Occipital lobe (tissue), 2 donors: ENCODE data around the gene F7. TPM values are rescaled to one million over a fixed set of nuclear protein-coding genes. Genes with fewer than 3 reads are reported as not detected.

Experiments
- DNase-seq: peaks from one replicate; lab custom pipeline; 2025; lab: John Stamatoyannopoulos, UW
- total RNA-seq: library from RNA; depleted of rRNA; stranded (reverse); fragments of >200 nt; gene quantifications from one replicate; pipeline ENCODE4 v1.2.3, GENCODE V29; 2014

F7 gene
- total RNA-seq, 1 donor from 2014 or later: 0.16 TPM

DNA sequence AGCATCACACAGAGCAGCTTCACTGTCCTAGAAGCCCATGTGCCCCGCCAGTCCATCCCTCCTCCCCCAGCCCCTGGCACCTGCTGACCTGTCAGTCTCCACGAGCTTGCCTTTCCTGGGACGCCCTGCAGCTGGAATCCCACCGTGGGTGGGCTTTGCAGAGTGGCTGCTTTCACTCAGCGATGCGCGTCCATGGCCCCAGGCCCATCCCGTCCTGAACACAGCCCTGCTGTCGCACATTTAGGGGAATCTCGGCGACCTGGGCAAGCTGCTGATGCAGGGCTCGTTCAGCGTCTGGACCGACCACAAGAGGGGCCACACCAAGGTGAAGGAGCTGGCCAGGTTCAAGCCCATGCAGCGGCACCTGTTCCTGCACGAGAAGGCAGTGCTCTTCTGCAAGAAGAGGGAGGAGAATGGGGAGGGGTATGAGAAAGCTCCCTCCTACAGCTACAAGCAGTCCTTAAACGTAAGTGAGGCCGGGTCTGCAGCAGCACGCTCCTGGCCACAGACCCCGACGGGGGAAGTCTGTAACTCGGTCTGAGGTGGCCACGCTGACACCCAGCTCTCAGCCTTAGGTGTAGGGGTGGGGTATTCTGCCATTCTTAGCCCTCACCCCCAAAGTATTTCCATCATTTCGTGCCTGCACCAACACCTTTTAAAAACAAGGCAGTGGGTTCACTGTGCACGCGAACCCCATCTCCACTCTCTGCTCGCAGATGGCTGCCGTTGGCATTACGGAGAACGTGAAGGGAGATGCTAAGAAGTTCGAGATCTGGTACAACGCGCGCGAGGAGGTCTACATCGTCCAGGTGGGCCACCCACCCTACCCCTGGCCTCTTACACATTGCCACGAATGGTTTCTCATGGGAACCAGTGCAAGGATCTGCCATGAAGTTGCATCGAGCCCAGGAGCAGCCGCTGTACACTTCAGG, 18.3 kb upstream of the F7 start:
- no peak for DNase-seq

DNA sequence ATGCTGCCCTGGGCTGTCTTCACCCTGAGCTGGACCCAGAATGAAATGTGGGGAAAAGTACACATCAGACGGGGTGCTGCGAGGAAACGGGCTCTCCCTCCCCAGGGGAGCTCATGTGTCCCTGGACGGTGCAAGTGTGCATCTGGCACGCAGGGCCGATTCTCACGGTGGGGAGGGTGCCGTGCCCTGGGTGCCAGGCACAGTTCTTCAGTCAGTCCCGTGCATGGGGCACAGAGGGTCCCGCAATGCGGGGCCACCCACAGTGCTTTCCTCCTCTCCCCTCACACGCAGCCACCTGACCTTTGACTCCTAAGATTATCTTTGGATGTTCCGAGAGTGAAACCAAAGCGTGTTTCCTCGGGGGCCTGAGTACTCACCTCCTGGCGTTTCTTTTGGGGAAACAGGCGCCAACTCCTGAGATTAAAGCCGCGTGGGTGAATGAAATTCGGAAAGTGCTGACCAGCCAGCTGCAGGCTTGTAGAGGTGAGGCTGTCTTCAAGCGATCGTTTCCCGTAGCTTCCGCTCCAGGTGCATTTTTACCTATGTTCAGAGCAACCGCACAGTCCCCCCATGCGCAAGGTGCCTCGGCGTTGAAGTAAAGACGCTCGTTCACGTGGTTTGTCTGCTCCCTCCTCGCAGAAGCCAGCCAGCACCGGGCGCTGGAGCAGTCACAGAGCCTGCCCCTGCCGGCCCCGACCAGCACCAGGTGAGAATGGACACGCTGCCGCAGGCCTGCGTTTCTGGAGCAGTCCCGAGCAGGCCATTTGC, 17.5 kb upstream of the F7 start:
- DNase-seq: no peak

DNA sequence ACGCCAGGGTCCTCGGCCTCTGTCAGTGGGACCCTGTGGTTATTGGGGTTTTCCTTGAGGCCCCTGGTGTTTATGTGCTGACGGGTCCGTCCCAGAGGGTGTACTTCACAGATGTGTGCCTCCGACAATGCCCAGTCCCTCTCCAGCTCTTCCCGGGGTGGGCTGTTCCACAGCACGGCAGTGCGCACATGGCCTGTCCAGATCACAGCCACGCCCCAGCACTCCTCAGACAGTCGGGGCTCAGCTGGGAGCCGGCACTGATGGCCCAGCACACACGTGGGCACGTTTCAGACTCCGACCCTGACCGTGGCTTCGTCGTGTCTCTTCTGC, 16.9 kb upstream of the F7 start:
- no peak for DNase-seq

DNA sequence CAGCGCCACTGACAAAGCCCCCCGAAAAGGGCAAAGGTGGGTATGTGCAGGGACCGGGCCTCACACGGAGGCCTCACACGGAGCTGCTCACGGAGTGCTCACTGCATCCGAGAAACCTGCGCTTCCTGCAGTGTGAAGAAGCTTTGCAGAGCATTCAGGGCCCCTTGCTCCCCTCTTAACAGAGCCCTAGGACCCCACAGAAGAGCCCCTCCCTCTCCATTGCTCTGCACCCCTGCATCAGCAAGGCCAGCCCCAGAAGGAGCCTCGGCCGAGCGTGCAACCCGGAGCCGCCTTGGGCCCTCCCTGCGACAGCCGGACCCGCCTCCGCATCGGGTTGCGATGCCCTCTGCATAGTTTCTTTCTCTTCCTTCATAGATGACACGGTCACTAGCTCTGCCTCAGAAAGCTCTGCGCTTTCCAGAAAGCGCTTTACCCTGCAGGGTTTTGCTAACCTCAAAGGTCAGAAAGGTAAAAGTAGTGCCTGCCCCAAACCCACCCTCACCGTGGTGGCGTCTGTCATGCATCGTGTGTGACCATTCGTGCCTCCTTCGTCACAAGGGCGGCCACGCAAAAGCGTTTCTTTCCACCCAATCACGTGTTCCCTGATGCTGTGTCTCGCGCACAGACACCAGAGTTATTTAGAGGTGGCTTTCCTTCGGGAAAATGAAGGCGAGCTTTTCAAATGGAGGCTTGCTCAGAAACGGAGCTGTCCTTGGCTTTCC, 15.7 kb upstream of the F7 start:
- no peak for DNase-seq

DNA sequence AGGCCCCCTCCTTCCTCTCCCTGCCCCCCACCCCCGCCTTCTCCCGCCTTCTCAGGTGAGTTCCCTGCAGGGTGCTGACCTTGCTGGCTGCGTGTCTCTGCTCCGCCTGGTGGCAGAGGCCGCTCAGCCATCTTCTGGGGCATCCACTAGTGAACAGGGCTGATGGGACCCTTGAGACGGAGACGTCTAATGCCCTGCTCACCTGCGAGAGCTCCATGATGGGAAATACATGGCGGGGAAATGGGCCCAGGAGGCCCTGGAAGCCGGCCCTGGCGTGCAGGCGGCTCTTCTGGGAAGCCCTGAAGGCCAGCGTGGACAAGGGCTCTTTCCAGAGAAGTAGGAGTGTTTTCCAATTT, 15.2 kb upstream of the F7 start:
- DNase-seq: no peak

DNA sequence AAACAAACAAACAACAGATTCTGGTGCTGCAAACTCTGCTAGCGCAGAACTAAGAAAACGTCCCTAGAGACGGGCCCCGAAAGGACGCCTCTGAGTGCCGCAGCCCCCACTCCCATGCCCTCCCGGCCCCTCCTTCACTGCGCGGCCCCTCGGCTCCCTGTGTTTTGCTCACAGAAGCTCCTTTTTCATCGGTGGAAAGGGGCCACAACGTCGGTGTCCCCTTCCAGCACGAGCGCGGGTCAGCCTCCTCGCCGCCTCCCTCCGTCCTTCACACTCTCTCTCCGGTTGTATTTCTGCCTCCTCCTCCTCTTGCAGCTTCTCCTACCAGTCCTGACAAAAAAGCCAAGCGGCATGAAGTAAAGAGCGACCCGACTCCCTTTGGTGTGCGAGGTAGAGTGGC, 14.8 kb upstream of the F7 start:
- DNase-seq: no peak

DNA sequence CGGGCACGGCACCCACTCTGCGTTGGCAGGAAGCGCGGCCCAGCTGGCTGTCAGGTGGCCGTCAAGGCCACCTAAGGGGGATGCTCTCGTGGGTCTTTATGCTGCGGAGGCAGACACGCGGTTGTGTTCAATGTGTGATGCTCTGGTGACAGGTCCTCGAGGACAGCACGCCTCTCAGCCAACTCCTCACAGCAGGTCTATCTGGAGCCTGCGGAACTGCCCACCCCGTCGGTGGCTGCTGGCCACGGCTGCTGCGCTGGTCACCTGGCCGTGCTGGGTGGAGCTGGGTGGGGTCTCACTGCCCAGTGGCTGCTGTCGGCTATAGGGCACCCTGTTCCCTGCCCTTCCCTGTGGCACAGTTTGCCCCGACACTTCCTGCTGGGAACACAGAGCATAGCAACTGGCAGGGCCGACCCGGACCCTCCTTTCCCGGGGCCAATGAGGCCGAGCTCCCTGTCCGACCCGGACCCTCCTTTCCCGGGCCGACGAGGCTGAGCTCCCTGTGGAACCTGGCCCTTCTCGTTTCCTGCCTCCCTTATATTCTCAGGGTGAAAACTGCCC, 14.3 kb upstream of the F7 start:
- DNase-seq: no peak

DNA sequence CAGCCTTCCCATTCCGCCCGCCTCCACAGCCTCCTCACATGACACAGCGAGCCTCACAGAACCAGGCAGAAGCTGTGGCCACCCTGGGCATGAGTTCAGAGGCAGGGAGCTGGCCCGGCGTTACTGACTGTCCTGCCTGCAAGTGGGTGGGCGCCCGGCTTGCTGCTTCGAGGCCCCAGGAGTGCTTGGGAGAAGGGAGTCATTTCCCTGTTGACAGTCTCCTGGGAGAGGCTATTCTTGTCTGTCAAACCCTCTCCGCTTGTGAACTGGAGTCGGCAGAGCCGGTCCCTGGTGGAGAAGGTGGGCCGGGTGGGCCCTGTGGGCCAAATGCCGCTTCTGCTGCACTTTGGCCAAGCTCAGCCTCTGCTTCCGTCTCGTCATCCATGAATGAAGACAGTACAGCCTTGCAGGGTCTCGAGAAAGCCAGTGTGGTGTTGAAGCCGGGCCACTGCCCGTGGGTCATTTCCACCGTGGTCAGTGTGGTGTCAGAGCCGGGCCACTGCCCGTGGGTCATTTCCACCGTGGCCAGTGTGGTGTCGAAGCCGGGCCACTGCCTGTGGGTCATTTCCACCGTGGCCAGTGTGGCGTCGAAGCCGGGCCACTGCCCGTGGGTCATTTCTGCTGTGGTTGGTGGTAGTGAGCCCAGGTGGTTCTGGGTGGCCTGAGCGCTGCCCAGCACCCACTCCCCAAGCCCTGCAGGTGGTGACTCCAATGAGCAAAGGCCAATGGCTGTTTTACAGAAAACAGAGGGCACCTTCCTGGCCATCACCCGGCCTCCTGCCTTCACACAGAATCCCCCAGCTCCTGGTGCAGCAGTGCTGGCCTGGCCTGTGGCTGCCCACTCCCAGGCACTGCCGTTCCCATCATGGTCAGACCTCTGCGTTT, 13.5 kb upstream of the F7 start:
- DNase-seq: no peak

DNA sequence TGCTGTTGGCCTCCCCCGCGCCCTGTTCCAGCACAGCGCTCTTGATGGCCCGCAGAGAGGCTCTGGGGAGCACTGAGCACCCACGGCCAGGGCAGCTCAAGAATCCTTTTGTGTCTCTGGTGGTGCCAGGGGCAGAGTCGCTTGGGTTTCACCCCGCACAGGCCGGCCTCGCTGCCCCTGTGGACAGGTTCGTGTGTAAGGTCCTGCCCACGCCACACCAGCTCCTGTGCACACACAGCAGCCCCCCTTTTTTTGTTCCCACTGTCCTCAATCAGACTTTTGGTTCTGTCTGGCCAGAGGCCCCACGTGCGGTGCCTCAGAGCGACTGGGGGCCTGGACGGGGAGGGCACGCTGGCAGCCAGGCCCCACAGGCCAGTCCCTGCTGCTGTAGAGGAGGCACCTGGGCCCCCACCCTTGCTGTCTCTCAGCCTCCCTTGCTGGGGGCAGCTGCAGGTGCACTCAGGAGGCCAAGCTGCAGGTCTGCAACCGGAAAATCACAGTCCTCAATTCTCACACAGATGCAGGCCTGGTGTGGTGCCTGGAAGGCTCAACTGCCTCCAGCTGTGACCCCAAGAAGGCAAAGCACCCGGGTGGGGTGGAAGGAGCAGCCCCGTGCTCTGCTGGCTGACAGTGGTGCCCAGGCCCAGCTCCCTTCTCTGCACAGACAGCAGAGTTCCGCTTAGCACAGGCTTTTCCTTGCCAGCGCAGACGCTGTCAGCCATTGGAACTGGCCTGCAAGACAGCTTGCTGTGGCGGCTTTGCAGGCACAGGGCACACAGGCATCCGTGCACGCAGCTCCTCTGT, 12.6 kb upstream of the F7 start:
- no peak for DNase-seq

DNA sequence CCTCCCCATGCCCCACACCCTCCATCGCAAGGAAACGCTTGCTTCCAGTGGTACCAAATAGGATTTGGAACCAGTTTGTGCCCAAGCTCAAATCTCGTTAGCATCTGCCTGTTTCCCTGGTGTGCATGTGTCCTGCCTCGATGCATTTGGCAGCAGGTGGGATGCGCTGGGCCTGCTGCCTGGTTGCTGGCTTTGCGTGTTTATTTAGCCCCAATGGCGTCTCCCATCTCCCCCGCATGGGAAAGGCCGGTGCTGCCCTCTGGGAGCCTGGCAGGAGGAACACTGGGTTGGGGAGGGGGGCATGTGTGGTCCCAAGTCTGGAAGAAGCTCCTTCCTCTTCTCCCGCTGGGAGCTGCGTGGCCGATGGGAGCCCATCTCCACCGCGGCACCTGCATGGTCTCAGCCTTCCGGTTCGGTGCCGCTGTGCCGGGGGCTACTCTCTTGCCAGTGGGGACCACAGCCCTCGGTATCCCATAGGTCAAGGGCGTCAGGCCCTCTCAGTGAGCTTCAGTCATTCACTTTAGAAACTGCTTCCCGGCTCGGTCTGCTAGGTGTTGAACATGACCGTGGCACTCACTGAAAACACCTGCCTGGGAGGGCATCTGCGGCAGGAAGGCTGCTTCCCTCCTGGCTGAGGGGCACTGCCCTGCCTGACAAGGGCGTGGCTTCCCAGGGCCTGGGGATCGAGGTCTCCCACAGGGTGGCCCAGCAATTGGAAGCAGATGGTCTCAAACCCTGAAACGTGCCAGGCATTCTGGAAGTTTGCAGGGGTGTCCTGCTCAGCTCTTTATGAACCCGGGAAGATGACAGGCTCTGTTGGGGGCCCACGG, 11.8 kb upstream of the F7 start:
- DNase-seq: no peak

DNA sequence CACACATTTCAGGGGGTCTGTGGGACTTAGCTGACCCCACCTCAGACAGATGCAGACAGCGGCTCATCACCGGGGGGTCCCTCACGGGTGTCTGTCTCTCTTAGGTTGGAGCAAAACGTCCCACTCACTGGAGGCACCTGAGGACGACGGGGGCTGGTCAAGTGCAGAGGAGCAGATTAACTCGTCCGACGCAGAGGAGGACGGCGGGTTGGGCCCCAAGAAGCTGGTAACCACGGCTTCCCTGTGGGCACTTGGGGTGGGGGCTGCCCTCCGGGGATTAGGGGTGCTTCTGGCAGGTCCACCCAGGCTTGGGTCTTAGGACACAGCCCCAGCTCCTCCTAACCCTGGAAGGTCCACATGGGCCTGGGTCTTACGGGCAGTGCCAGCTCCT, 11.2 kb upstream of the F7 start:
- DNase-seq: no peak

DNA sequence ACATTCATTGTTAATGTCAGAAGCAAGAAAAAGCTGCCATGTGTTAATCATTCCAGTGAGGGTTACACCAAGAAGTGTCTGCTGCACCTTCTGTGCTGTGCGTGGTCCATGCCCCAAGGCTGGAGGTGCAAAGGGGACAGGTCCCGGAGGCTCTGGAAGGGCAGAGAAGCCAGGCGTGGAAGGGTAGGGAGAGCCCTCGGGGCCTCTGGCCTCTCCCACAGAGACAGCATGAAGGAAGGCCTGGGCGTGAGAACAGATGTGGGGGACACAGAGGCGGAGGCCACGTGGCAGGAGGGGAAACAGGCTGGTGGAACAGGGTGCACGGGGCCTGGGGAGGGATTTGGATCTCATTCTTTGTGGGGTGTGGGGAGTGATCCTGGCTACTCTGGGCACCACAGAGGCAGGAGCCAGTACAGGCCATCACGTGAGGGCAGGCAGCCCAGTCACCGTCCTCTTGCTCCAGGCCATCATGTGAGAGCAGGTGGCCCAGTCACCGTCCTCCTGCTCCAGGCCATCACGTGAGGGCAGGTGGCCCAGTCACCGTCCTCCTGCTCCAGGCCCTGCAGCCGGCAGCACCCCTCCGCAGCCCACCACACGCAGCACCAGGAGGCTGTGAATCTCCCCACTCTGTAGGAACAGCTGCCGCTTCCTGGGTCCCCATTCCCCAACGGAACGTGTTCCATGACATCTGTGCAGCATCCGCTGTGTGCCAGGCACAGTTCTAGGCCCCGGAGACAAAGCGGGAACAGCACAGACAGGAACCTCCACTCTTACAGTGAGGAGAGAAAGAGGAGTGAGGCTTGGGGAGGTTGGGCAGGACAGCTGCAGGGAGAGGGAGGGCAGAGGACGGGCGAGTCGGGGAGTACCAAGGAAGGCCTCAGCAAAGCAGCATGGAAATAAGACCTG, 10.2 kb upstream of the F7 start:
- DNase-seq: no peak

DNA sequence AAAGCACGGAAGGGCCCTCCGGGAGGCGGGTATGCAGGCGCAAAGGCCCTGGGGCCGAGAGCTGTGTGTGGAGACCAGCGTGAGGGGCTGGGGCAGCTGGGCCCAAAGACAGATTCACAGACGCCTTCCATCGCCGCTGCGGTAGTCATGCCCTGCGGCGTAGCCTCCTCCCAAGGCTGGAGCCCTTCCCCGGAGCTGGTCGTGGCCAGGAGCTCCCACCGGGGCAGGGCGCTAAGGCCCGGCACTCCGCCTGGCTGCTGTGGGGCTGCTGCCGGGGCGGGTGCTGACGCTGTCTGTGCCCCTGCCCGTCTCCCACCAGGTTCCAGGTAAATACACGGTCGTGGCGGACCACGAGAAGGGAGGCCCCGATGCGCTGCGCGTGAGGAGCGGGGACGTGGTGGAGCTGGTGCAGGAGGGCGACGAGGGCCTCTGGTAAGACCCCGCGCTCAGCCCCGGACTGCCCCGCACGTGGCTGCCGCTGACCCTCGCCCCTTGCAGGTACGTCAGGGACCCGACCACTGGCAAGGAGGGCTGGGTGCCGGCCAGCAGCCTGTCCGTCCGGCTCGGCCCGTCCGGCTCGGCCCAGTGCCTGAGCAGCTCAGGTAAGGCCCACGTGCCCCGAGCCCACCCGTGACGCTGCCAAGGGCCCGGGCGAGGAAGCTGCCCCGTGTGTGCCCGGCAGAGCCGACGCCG, 9.4 kb upstream of the F7 start:
- no peak for DNase-seq

DNA sequence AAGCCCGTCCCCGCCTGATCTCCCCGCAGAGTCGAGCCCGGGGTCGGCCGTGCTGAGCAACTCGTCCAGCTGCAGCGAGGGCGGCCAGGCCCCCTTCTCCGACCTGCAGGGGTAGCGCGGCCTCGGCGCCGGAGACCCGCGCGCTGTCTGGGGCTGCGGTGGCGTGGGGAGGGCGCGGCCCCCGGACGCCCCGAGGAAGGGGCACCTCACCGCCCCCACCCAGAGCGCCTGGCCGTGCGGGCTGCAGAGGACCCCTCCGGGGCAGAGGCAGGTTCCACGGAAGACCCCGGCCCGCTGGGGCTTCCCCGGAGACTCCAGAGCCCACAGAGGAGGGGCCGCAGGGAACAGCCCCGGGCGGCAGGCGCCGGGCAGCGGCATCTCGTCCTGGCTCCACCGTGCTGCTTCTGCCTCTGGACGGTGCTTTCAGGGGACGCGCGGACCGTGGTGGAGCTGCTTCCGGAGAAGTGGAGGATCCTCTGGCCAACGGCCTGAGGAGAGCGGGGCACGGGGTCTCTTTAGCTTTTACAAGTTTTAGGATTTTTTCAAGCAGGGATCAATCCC, 8.8 kb upstream of the F7 start:
- DNase-seq: no peak

DNA sequence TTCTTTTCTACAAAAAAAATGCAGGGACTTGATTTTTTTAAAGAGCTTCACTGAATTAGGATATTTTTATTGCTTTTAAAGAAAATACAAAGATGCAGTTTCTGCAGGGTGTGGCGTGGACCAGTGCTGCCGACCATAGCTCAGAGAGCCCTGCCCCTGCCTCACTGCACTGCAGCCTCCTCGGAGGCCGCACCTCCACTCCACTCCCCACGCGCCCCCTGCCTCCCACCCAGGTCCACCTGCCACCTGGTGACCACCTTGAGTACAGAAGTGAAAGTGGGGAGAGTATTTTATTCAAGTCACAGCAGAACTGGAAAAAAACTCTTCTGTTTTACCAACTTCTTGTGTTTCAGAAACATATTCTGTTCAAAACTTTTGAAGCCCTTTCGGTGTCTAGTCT, 7.9 kb upstream of the F7 start:
- DNase-seq: no peak

DNA sequence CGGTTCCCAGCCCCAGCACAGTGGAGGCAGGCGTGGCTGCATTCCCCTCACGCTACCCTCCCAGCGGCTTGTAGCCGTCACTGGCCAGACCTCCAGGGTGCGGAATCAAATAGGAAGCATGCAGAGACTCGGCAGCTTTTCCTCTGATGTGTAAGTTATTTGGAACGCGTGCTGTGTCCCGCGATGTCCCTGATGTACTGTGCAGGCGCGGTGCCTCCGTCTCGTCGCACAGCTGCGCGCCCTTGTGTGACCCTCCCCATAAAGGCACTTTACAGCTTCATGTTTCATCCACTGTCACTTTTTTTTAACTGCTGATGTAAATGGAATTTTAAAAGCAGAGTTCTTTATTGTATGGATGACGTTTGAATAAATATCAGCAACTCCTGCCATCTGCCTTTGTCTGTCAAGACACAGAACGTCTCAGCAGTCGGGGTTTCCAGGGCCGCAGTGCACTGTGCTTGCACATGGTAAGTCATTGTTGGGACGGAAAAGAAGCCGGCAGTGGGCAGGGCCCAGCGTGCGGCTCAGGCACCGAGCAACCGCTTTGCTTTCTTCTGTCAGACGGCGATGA, 7.3 kb upstream of the F7 start:
- DNase-seq: no peak

DNA sequence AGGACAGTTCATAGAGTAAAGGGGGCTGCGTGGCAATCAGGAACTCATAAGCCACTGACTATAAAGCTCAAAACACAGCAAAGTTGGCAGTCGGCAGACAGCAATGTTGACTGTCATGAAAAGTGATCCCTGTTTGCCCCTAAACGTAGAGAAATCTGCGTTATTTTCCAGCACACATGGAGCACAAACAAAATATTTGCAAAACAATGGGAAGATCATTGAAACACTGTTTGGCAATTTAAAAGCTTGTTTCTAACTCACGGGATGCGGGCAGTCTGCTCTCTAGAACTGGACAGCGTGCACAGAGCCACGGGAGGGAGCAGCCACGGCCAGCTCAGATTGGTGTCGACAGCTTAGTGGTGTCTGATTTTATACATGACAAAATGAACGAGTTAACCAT, 6.4 kb upstream of the F7 start:
- DNase-seq: no peak
